Kidney (tissue), 14 donors: Measurements from ENCODE around the gene USF2. TPM values are rescaled to one million over a fixed set of nuclear protein-coding genes. Genes with fewer than 3 reads are reported as not detected.
A peak's percentile ranks its signal among the peaks of the same experiment; 100 is the strongest.

Experiments
- DNase-seq, 5 donors: peaks; one replicate each; pipeline ENCODE4 v3.0.0-alpha.2; 2013 to 2020
- FAIRE-seq: peaks from 2 replicates; lab custom pipeline; 2012; peaks lifted over from hg19 to GRCh38; lab: Jason Lieb, UNC
- H3K27ac ChIP-seq, 2 donors: one replicate each; pipeline ENCODE4 v1.7.0; 2013; ENCODE audit warnings: low read depth in 2 of 2, low read length in 2 of 2, inconsistent platforms in 1 of 2
- H3K27me3 ChIP-seq: one replicate; pipeline ENCODE4 v1.7.1; 2013; ENCODE audit warnings: low read length, inconsistent platforms; ENCODE audit not compliant: control insufficient read depth, insufficient read depth
- H3K36me3 ChIP-seq, 3 donors: one replicate each; pipeline versions ENCODE4 v1.7.0 to v1.7.1; 2013; ENCODE audit warnings: low read length in 3 of 3, control low read depth in 1 of 3, inconsistent platforms in 1 of 3; ENCODE audit not compliant: insufficient read depth in 3 of 3, control insufficient read depth in 2 of 3
- H3K4me1 ChIP-seq, 3 donors: one replicate each; pipeline versions ENCODE4 v1.7.0 to v1.7.1; 2013; ENCODE audit warnings: low read length in 3 of 3, inconsistent platforms in 1 of 3, low read depth in 1 of 3; ENCODE audit not compliant: control insufficient read depth in 2 of 3, insufficient read depth in 2 of 3
- H3K4me3 ChIP-seq, 3 donors: one replicate each; pipeline versions ENCODE4 v1.7.0 to v1.8.1; 2013; ENCODE audit warnings: low read length in 3 of 3, control low read depth in 1 of 3, inconsistent platforms in 1 of 3
- H3K9ac ChIP-seq, 3 donors: one replicate each; pipeline versions ENCODE4 v1.7.0 to v1.7.1; 2013; ENCODE audit warnings: low read length in 3 of 3, control low read depth in 1 of 3, inconsistent platforms in 1 of 3
- H3K9me3 ChIP-seq, 3 donors: one replicate each; pipeline versions ENCODE4 v1.7.0 to v1.7.1; 2013; ENCODE audit warnings: low read length in 3 of 3, control low read depth in 1 of 3, inconsistent platforms in 1 of 3; ENCODE audit not compliant: control insufficient read depth in 2 of 3, insufficient read depth in 1 of 3
- CTCF ChIP-seq: IDR thresholded peaks from 3 replicates; pipeline ENCODE4 v1.5.1; 2012; ENCODE audit warnings: mild to moderate bottlenecking, moderate library complexity, borderline replicate concordance; ENCODE audit not compliant: insufficient read depth; ENCODE audit errors: extremely low read depth
- intact Hi-C: fragments of 100-400 bp; cut with DNase I; formaldehyde crosslinking; loops from one replicate; pipeline ENCODE4 v1.11.1; 2022
- polyA plus RNA-seq: library from polyadenylated mRNA; stranded (reverse); fragments of 350-450 nt; fragmentation: Illumina TruSeq; extraction: RNeasy Lipid Tissue Mini Kit (QIAGEN cat#74804); gene quantifications from one replicate; pipeline ENCODE4 v1.2.3, GENCODE V29; 2014; ENCODE audit warnings: low read depth, low replicate concordance; ENCODE audit not compliant: insufficient read depth
- total RNA-seq: library from RNA; stranded (reverse); fragmentation: NEBNext Ultra II Directional; extraction: Animal tissue kit (Norgen Biotek cat#: 25700); gene quantifications from one replicate; pipeline ENCODE4 v1.2.1, GENCODE V29; 2021
- donor health status: control.
- donor health status: control.
- donor health status: control.
- donor health status: control.
- donor health status: control.
- donor health status: DM: yes; HTN: yes; CAD: no.
- donor health status: Normal renal cell carcinoma (clear cell type).

The USF2 gene
- total and polyA plus RNA-seq, 2 donors from 2014 or later = 82.8 to 118 TPM

DNA sequence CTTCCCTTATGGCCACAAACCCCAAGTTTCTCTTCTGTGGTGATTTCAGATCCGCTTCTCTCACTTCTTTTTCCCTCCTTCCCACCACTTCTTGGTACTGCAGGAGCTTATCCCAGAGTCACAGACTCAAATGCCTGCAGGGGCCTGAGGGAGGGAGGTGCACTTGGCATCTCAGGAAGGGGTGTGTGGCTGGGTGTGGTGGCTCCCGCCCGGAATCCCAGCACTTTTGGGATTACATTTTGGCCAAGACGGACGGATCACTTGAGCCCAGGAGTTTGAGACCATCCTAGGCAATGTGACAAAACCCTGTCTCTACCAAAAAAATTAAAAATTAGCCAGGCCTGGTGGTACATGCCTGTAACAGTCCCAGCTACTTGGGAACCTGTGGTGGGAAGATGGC, 5.6 kb downstream of the USF2 start:
- FAIRE-seq = no peak
- Histone ChIP-seq H3K9ac (no peak overlapping the region), H3K36me3 (peaks cover 9 to 29% (median 19%) of the 10 kb centered on the region in 3 donors), H3K27ac (no peak overlapping the region), H3K4me1 (peaks cover 0 to 10% (median 6%) of the 10 kb centered on the region in 3 donors), H3K27me3 (no peaks in the 10 kb centered on the region), H3K9me3 (no peaks in the 10 kb centered on the region), H3K4me3 (no peak overlapping the region)
- intact Hi-C loops = no loop called here
- TF ChIP-seq CTCF = no peak
- no peak for DNase-seq

DNA sequence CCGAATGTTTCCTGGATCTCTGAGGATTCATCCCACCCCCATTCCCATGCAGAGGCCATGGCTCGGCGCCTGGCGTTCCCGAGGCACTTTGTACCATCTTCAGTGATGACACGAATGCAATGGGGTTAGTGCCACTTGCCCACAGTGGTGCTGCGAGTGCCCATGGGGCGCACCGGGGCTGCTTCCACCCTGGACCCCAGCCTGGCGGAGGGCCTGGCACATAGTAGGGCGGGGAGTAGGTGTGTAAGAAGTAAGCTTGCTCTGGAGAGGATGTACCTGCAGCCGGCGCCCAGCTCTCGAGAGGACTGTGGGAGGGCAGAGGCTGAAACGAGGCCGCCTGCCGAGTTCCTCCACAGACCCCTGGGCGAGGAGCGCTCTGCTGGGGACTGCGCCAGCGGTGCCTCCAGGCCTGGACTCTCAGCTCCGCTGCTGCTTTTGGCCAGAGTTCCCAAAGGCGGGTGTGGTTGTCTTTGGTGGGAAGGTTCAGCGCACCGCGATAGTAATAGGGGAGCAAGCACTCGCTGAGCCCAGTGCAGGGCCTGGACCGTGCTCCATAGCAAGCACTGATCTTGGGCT, 8.0 kb downstream of the USF2 start:
- H3K9ac ChIP-seq = no peak overlapping the region
- FAIRE-seq = no peak
- no peak overlapping the region for H3K4me3 ChIP-seq
- no peak for TF ChIP-seq CTCF
- H3K4me1 ChIP-seq = peaks cover 0 to 2% (median 0%) of the 10 kb centered on the region in 3 donors
- H3K27ac ChIP-seq = no peak overlapping the region
- intact Hi-C loops = no loop called here
- H3K27me3 ChIP-seq = no peaks in the 10 kb centered on the region
- H3K9me3 ChIP-seq = no peaks in the 10 kb centered on the region
- peak in 1 of 5 donors; percentile 69 for DNase-seq
- H3K36me3 ChIP-seq = peaks cover 5 to 16% (median 11%) of the 10 kb centered on the region in 3 donors

GRCh38 chr19:35278578-35279284, 10.0 kb downstream of the USF2 start:
- Histone ChIP-seq H3K27me3 (no peaks in the 10 kb centered on the region), H3K36me3 (peaks cover 3 to 7% (median 6%) of the 10 kb centered on the region in 3 donors), H3K9me3 (no peaks in the 10 kb centered on the region), H3K27ac (no peak overlapping the region), H3K9ac (no peak overlapping the region), H3K4me3 (no peak overlapping the region), H3K4me1 (no peaks in the 10 kb centered on the region)
- TF ChIP-seq CTCF = no peak
- peak in 2 of 5 donors; percentile 45 to 71 for DNase-seq
- intact Hi-C loops = no loop called here
- FAIRE-seq = no peak
